CD4-positive, alpha-beta T cell treated with Interleukin-4 for 1 hour (primary cell): Measurements from ENCODE around the gene RHOD.

Experiments used
- DNase-seq, 2 donors: peaks; one replicate each; pipeline ENCODE4 v3.0.0-alpha.2; 2020 to 2022

RHOD gene

DNA sequence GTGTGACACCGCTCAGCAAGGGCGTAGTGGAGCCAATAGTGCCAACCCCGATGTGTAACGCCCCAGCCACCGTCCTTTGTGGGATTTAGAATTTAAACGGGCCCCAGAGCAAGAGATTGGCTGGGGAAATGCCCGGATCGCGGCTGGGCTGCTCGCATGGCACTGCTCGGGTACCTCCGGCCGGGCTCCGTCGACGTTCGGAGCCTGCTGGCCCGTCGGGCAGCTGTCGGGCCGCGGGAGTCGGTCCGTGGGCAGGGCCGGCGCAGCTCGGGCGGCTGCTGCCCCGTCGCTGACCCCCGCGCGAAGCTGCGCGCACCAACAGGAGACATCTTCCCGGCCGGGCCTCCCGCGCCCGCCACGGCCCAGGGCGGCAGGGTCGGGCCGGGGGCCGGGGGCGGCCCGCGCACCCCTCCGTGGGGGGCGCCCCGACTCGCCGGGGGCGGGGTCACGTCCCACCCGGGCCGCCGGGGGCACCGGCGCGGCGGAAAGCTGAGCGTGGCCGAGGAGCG, 61.1 kb downstream of the RHOD start:
- DNase-seq, result peak; percentile 35 to 56

DNA sequence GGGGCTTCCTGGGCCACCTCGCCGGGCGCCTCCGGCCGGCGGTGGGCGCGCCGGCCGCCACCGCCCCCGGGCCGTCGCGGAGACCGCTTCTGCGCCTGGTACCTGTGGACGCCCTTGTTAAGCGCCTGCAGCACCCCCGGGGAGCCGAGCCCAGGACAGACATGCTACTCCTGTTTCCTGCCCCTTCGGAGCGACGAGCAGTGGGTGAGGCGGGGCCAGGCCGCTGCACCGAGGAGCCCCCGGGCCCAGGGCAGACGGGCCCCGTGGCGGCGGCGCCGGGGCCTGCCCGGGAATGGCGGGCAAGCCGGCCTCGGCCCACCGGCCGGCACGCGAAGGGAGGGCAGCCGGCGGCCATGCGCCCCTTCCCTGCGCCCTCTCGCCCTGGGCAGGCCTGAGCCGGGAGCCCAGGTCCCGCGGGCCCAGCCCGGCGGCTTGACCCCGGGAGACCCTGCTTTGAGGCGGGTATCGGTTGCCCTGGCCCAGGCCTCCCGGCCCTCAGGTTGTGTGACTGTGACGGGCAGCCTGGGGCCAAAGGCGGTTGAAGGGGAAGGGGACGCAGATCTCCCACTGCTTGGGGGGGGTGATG, 61.6 kb downstream of the RHOD start:
- DNase-seq, result peak; percentile 42 to 64

DNA sequence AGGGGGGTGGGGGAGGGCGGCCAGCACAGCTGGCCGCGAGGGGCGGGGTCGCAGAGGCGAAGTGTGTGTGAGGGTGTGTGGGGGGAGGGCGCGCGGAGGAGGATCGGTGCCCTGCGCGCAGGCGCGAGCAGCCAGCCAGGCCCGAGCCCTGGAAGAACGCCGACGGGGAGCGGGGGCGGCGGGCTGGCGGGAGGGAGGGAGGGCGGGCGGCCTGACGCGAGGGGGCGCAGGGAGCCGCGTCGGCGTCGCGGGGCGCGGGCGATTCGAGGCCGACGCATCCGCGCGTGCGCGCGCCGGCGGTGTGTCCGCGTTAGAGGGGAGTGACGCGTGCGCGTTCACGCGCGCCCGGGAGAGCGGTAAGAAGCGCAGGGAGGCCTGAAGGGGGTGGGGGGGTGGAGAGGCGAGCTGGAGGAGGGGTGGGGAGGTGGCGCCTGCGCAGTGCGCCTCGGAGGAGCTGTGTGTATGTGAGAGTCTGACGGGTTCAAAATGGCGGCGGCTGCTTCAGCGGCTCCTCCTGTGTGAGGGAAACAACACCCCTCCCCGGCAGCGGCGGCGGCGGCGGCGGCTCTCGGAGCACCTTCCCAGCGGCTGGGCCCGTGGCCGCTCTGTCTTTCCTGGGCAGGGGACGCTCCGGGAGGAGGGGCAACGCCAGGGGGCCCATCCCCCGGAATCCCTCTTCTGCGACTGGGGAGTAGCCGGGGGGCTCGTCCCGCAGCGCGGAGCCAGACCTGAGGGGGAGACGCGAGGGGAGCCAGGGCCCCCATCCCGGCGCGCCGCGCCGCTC, 62.3 kb downstream of the RHOD start, which contains the start of gene KDM2A:
KDM2A (plus strand) TSS at position 463 of the 784 bp plus-strand sequence. CDS start 2,054 bp downstream, outside the sequence.
- peak; percentile 99 to 100 for DNase-seq

DNA sequence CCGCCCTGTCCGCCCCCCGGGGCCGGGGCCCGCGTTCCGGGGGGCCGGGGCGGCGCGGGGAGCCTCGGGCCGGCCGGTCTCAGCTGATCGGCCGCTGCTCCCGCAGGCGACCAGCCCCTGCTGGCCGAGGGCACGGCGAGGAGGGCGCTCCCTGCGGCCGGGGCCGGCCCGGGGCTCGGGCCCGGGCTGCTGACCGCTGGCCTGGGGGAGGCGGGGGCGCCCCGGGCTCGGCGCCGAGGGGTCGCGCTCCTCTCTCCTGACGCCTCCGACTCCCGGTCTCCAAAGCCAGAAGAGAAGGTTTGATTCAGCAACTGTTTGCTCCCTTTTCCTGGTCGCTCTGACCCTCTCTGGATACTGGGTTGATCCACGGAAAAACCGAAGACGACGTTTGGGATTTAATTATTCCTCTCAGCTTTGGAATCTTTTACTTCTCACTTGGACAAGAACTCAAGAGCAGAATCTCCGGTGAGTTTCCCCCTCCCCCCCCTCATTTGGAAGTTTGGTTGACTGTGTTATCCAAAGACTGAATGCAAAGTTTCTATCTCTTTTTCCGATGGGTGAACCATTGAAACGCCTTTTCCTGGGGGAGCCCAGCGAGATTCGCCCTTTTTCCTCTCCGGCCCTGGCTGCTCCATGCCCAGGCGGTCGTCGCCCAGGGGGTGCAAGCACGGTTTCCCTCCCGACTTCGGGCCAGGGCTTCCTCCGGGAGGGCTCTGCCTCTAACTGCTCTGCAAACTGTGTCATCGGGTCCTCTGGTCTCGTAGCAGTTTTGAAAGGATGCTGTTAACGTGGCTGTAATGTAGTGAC, 63.1 kb downstream of the RHOD start:
- DNase-seq, result peak in 1 of 2 donors; percentile 13

DNA sequence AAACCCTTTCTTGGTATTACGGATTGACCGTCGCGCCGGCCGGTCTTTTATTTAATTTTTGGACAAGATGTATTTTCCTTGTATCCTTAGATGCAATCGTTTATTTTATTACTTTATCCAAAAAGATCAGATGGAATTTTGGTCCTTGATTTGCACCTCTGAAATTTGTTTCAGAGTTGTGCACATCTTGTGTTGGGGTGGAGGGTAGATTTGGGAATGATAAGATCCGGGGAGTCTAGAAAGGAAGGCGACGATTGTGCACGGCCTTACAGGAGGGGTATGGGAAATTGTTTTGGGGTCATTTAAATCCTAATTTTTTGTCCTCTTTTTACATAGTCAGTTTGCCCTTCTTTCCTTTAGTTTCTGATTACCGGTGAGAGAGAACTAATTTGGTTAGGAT, 63.8 kb downstream of the RHOD start:
- DNase-seq, result no peak

DNA sequence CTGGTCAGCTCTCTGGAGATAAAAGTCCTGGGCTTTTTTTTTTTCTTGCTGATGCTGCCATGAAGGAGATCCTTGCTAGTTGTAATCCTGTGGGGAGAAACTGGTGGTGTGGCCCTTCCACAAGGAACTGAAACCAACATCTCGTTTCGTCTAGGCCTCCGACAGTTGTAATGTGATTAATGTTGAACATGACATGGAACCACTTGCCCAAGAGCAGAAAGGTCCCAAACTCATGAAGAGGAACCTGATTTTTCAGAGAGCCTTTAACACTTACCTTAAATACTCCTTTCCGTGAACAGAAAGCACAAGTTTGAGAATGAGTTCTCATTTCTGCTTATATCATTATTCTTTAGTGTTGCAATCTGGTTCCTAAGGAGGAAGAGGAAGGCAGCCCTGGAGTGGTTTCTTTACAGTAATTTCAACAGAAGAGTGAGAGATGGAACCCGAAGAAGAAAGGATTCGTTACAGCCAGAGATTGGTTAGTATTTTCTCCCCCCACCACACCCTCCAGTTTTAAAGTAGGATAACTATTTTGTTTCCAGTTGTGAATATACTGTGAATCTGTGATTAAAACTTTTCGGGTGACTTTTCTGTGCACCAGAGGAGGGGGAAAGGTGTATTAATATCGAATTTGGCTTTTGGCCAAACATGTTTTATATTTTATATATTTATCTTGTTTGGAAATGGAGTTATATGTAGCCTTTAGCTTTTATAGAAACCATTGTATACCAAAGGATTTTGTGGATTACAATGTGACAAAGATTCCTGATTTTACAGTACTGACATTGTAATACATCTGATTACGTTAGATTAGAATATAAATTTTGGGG, 64.4 kb downstream of the RHOD start:
- peak; percentile 38 to 61 for DNase-seq
